Epithelial cell of proximal tubule (primary cell): ENCODE measurements around the gene LEKR1. TPM values are rescaled to one million over a fixed set of nuclear protein-coding genes. Genes with fewer than 3 reads are reported as not detected.
A peak's percentile ranks its signal among the peaks of the same experiment; 100 is the strongest.

ENCODE experiments used
- DNase-seq: peaks from one replicate; pipeline ENCODE4 v3.0.0-alpha.2; 2011; ENCODE audit warnings: low read depth
- H3K4me3 ChIP-seq: 2 replicates; pipeline ENCODE4 v1.5.1; 2011; ENCODE audit warnings: low read depth, mild to moderate bottlenecking, low read length
- total RNA-seq: library from RNA; depleted of rRNA; stranded (reverse); fragments of >200 nt; gene quantifications from 2 replicates; pipeline ENCODE4 v1.2.3, GENCODE V29; 2015
- TF ChIP-seq, protein P1 (sequence below): conservative IDR thresholded peaks from 2 replicates; pipeline ENCODE4 v1.5.1; 2012; ENCODE audit warnings: low read depth, mild to moderate bottlenecking, low read length

LEKR1 gene
- total RNA-seq, 1 donor from 2014 or later = 0.06 TPM

DNA sequence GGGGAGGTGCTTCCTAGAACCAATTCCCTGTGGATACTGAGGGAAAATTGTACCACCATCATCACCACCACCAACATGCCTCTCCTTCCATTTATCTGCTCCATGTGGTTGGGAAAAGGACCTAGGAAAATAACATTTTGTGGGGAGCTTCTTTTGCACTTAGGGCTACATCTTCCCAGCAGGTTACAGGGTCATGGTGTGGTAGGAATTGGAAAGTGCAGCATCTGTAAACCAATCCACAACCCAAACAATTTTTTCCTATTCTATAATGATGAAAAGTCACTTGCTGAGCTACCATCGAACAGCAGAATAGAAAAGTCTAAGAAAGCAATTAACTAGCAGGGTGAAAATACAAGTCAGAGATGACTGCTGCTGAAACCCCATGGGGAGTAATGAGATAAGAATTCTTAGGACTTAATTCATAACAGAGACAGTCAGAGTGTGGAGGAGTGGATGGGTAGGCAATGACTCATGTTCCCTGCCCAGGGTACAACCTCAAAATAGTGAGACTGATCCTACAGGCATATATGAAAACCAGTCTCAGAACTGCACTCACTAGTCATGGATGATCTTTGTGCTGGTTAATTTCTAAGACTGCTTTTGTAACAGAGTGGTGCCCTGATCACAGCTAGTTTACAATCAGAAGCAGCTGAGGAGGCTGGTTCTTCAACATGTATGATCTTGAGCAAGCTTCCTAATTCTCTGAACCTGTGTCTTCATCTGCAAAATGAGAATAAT lies 38.1 kb upstream of the LEKR1 start:
- H3K4me3 ChIP-seq = no peak overlapping the region
- TF ChIP-seq, protein P1, sequence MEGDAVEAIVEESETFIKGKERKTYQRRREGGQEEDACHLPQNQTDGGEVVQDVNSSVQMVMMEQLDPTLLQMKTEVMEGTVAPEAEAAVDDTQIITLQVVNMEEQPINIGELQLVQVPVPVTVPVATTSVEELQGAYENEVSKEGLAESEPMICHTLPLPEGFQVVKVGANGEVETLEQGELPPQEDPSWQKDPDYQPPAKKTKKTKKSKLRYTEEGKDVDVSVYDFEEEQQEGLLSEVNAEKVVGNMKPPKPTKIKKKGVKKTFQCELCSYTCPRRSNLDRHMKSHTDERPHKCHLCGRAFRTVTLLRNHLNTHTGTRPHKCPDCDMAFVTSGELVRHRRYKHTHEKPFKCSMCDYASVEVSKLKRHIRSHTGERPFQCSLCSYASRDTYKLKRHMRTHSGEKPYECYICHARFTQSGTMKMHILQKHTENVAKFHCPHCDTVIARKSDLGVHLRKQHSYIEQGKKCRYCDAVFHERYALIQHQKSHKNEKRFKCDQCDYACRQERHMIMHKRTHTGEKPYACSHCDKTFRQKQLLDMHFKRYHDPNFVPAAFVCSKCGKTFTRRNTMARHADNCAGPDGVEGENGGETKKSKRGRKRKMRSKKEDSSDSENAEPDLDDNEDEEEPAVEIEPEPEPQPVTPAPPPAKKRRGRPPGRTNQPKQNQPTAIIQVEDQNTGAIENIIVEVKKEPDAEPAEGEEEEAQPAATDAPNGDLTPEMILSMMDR = no peak
- DNase-seq = peak; percentile 82

DNA sequence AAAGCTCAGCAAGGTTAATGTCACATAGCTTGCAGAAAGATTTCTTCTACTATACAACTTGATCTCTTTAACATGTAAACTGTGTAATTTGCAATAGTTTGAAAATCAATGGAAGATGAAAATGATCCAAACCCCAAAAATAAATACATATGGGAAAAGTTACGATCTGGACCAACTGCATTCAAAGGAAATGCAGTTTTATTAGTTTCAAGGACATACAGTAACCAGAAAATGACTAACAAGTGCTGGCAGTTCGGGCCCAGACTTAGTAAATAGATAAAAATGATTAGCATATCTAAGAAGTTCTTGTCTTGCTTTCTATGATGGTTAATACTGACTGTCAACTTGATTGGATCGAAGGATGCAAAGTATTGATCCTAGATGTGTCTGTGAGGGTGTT lies 37.3 kb upstream of the LEKR1 start:
- TF ChIP-seq, protein P1 = no peak
- H3K4me3 ChIP-seq = no peak overlapping the region
- DNase-seq = no peak

DNA sequence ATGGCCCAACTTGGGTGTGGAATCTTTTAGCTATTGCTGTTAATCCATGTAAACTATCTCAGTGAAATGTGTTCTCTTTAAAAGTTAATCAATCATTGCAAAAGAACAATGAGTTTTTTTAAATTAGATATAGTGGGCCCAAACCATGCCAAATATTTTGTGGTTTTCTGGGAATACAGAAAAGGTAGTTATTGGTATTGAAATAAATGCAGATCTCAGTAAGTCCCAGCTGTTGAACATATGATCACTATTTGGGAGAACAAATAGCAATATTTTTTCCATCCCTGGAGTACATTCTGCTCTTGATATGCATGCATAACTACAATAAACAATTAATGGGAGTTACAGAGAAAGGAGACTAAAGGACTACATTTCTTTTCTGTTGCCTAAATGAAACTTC lies 36.0 kb upstream of the LEKR1 start:
- TF ChIP-seq, protein P1 = no peak
- H3K4me3 ChIP-seq = no peak overlapping the region
- DNase-seq = no peak

DNA sequence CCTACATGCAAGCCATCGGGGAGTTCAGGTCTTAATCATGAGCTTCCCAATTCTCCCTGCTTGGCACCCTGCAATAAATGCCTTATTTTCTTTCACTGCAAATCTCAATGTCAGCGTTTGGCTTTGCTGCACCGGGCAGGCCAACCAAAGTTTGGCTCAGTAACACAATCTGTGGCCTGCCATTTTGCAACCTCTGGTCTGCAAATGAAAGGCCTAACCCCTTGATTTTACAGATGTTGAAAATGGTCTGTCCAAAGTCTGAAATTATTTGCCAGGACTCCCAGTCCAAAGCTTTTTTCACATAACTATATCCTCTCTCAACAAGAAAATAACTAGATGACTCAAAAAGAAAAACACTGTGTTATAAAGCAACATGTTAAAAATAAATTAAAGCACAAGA lies 34.0 kb upstream of the LEKR1 start:
- DNase-seq = no peak
- TF ChIP-seq, protein P1 = no peak
- H3K4me3 ChIP-seq = no peak overlapping the region

DNA sequence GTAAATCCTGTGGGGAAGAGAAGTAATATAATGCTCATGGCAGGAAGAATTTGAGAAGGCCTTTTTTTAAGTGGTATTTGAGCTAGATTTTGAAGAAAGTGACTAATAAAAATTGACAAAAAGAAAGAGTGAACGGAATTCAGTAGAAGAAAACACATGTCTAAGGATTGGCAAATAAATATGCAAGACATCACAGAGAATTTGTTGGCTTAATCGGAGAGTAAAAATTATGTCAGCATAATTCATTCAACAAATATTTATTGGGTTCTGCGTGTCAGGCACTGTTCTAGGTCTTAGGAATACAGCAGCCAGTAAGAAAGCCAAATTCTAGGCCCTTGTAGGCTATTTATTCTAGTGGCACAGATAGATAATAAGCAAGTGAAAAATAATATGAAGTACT lies 33.6 kb upstream of the LEKR1 start:
- DNase-seq = no peak
- TF ChIP-seq, protein P1 = no peak
- no peak overlapping the region for H3K4me3 ChIP-seq

DNA sequence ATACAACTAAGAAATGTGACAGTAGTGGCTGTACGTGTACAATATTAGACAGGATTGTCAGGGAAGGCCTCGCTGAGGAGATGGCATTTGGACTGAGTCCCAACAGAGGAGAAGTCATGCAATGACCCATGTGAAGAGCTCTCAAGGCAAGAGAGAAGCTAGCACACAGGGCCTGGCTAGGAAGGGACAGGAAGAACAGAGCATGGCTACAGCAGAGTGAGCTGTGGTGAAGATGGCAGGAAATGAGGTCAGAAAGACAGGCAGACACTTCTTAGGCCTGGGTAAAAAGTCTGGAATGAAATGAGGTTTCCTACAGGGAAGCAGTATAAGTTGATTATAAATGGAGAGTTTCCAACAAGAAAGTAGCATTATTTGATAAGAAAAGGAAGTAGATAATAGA lies 33.2 kb upstream of the LEKR1 start:
- H3K4me3 ChIP-seq = no peak overlapping the region
- DNase-seq = no peak
- TF ChIP-seq, protein P1 = no peak

DNA sequence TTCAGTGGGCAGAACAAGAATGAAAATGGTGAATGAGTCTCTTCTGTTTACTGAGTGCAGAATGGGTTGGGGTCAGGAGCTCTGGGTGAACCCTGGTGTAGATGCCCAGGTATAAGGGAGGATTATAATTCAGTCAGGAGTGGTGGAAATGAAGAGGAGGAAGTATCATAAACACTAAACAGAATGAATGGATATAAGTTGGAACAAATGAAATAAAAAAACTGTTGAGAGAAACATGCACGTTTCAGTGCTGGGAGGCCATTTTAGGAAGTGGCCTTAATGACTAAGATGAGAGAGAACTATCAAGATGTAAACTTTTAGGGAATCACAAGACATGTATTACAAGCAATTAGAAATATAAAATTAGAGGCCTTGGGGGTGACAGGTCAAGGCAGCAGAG lies 32.8 kb upstream of the LEKR1 start:
- no peak overlapping the region for H3K4me3 ChIP-seq
- DNase-seq = no peak
- TF ChIP-seq, protein P1 = no peak
